AG04450 (cell line): ENCODE measurements around the gene RGS17. TPM values are rescaled to one million over a fixed set of nuclear protein-coding genes. Genes with fewer than 3 reads are reported as not detected.

ENCODE experiments used
- CTCF ChIA-PET: fragments of 300-600, 350-600 bp; formaldehyde crosslinking; extraction: SDS; loops from one replicate; lab custom pipeline; 2022; ENCODE audit warnings: antibody characterized with exemption, inconsistent platforms; lab: Charles Lee
- POLR2A ChIA-PET: fragments of 350-600 bp; formaldehyde crosslinking; extraction: SDS; loops from one replicate; lab custom pipeline; 2021; ENCODE audit warnings: antibody characterized with exemption, inconsistent platforms; lab: Yijun Ruan, JAX
- DNase-seq: peaks from one replicate; pipeline ENCODE4 v3.0.0-alpha.2; 2011; ENCODE audit warnings: low read depth, low spot score
- H3K27ac ChIP-seq: one replicate; pipeline ENCODE4 v1.5.1; 2012; ENCODE audit warnings: low read depth, low read length, control low read depth
- H3K27me3 ChIP-seq: one replicate; pipeline ENCODE4 v1.6.0; 2012; ENCODE audit warnings: low read length; ENCODE audit not compliant: control insufficient read depth, insufficient read depth
- H3K4me3 ChIP-seq: 2 replicates; pipeline ENCODE4 v1.5.1; 2011; ENCODE audit warnings: mild to moderate bottlenecking, low read depth, low read length, control low read depth
- H3K9me3 ChIP-seq: 2 replicates; pipeline ENCODE4 v1.5.1; 2012; ENCODE audit warnings: low read length; ENCODE audit not compliant: control insufficient read depth, insufficient read depth
- CTCF ChIP-seq: IDR thresholded peaks from 2 replicates; pipeline ENCODE4 v1.5.1; 2011; ENCODE audit warnings: low read depth, low read length, control low read depth, inconsistent platforms
- polyA plus RNA-seq: library from polyadenylated mRNA; depleted of rRNA; stranded (reverse); fragments of >200 nt; gene quantifications from 2 replicates; pipeline ENCODE4 v1.2.3, GENCODE V29; 2011

The RGS17 gene
- polyA plus RNA-seq, 1 experiment, result 12.2 TPM

- Histone ChIP-seq H3K27ac (no peak overlapping the region), H3K27me3 (no peaks in the 10 kb centered on the region), H3K9me3 (no peaks in the 10 kb centered on the region), H3K4me3 (no peak overlapping the region)
- ChIA-PET CTCF (interaction anchor here (0.7 to 2.7 kb wide), 3 partner anchors 11 to 1848 kb away, joined by 3 to 10 read pairs (median 7); no protein-coding TSS in a partner anchor), POLR2A (no interaction called here)
- no peak for DNase-seq
- TF ChIP-seq CTCF, result no peak
Observed at GRCh38 chr6:153096792-153097191, 34.3 kb downstream of the RGS17 start.

GRCh38 chr6:153096031-153096430 is 35.1 kb downstream of the RGS17 start:
- TF ChIP-seq CTCF, result no peak
- POLR2A ChIA-PET, result no interaction called here
- Histone ChIP-seq H3K27ac (no peak overlapping the region), H3K9me3 (no peaks in the 10 kb centered on the region), H3K27me3 (no peaks in the 10 kb centered on the region), H3K4me3 (no peak overlapping the region)
- DNase-seq, result no peak
- CTCF ChIA-PET, result interaction anchor here (2.7 kb wide), 1 partner anchor 12 kb away, joined by 10 read pairs; no protein-coding TSS in a partner anchor

- Histone ChIP-seq H3K4me3 (no peak overlapping the region), H3K27ac (peak overlapping the region; percentile 53), H3K9me3 (no peaks in the 10 kb centered on the region), H3K27me3 (no peaks in the 10 kb centered on the region)
- CTCF ChIA-PET, result interaction anchor here (1.4 kb wide), 1 partner anchor 16 kb away, joined by 7 read pairs; no protein-coding TSS in a partner anchor
- POLR2A ChIA-PET, result interaction anchor here (0.6 kb wide), 1 partner anchor 1321 kb away, joined by 5 read pairs; no protein-coding TSS in a partner anchor
- peak; percentile 74 for DNase-seq
- TF ChIP-seq CTCF, result no peak
Observed at GRCh38 chr6:153092082-153093013, 38.7 kb downstream of the RGS17 start.

- TF ChIP-seq CTCF, result no peak
Observed at GRCh38 chr6:153090241-153090930, 40.7 kb downstream of the RGS17 start.

More at GRCh38 chr6:153090241-153090930, 40.7 kb downstream of the RGS17 start:
- H3K27ac ChIP-seq, result peak overlapping the region; percentile 31
- no peak overlapping the region for H3K4me3 ChIP-seq
- no peaks in the 10 kb centered on the region for H3K9me3 ChIP-seq
- H3K27me3 ChIP-seq, result no peaks in the 10 kb centered on the region
- POLR2A ChIA-PET, result interaction anchor here (0.6 kb wide), 1 partner anchor 20 kb away, joined by 9 read pairs; no protein-coding TSS in a partner anchor
- CTCF ChIA-PET, result no interaction called here
- DNase-seq, result peak; percentile 59
